HG03060 (cell line): ENCODE measurements around the gene VRK3.

Experiments used
- ATAC-seq: cut with Tn5 transposase; IDR thresholded peaks from one replicate; pipeline ENCODE4 v1.9.1; 2021; ENCODE audit warnings: low read depth, moderate number of reproducible peaks; ENCODE audit not compliant: unreplicated experiment

VRK3 gene

GRCh38 chr19:50036908-50037307 lies 11.7 kb upstream of the VRK3 start:
- no peak for ATAC-seq

- no peak for ATAC-seq
Observed at GRCh38 chr19:50030937-50031336, 5.8 kb upstream of the VRK3 start.

- ATAC-seq = no peak
Observed at GRCh38 chr19:50030225-50030624, 5.1 kb upstream of the VRK3 start.

GRCh38 chr19:50026550-50026906 lies 1.4 kb upstream of the VRK3 start:
- ATAC-seq = no peak

- peak; percentile 58 for ATAC-seq
Observed at GRCh38 chr19:50025794-50026549, 800 bp upstream of the VRK3 start, which contains the start of gene ZNF473. Gene ZNF473 (plus strand): TSS chr19:50026005. CDS start chr19:50031083, 5,078 bp downstream.

GRCh38 chr19:50024719-50025021 lies 502 bp downstream of the VRK3 start:
- no peak for ATAC-seq

GRCh38 chr19:50022823-50023222 lies 2.3 kb downstream of the VRK3 start:
- ATAC-seq = no peak

- no peak for ATAC-seq
Observed at GRCh38 chr19:50020481-50020880, 4.7 kb downstream of the VRK3 start.

- ATAC-seq = no peak
Observed at GRCh38 chr19:50016225-50016807, 8.9 kb downstream of the VRK3 start.

- no peak for ATAC-seq
Observed at GRCh38 chr19:50008532-50008931, 16.6 kb downstream of the VRK3 start.

- ATAC-seq = no peak
Observed at GRCh38 chr19:50007947-50008346, 17.2 kb downstream of the VRK3 start.

- no peak for ATAC-seq
Observed at GRCh38 chr19:50007170-50007569, 18.0 kb downstream of the VRK3 start.

GRCh38 chr19:50005428-50005827 lies 19.7 kb downstream of the VRK3 start:
- ATAC-seq = no peak

GRCh38 chr19:50003810-50004419 lies 21.3 kb downstream of the VRK3 start:
- ATAC-seq = no peak

GRCh38 chr19:50003254-50003788 lies 21.9 kb downstream of the VRK3 start:
- ATAC-seq = no peak

- ATAC-seq = no peak
Observed at GRCh38 chr19:50002386-50002960, 22.7 kb downstream of the VRK3 start.

GRCh38 chr19:50001775-50002174 lies 23.4 kb downstream of the VRK3 start:
- ATAC-seq = no peak

GRCh38 chr19:50000841-50001557 lies 24.2 kb downstream of the VRK3 start:
- no peak for ATAC-seq

GRCh38 chr19:50000038-50000840 lies 24.9 kb downstream of the VRK3 start:
- ATAC-seq = no peak
